Progenitor cell of endocrine pancreas (in vitro differentiated cells): Measurements from ENCODE around the gene NCKAP5. TPM values are rescaled to one million over a fixed set of nuclear protein-coding genes. Genes with fewer than 3 reads are reported as not detected.

ENCODE experiments used
- DNase-seq: peaks from one replicate; pipeline ENCODE4 v3.0.0; 2021; ENCODE audit warnings: low spot score; ENCODE audit not compliant: unreplicated experiment
- H3K27ac Mint-ChIP-seq: 2 replicates; pipeline ENCODE4 v1.8.0; 2021; ENCODE audit warnings: mild to moderate bottlenecking, moderate library complexity, mixed read lengths
- H3K27me3 Mint-ChIP-seq: 2 replicates; pipeline ENCODE4 v1.8.0; 2021; ENCODE audit warnings: mixed read lengths
- H3K36me3 Mint-ChIP-seq: 2 replicates; pipeline ENCODE4 v1.8.0; 2022; ENCODE audit warnings: mixed read lengths; ENCODE audit not compliant: insufficient read depth
- H3K4me1 Mint-ChIP-seq: 2 replicates; pipeline ENCODE4 v1.8.0; 2021; ENCODE audit warnings: low read depth, mixed read lengths
- H3K4me3 Mint-ChIP-seq: 2 replicates; pipeline ENCODE4 v1.8.0; 2021; ENCODE audit warnings: low read depth, mild to moderate bottlenecking, moderate library complexity, mixed read lengths
- H3K9me3 Mint-ChIP-seq: 2 replicates; pipeline ENCODE4 v1.8.0; 2021; ENCODE audit warnings: low read depth, mixed read lengths
- CTCF ChIP-seq: fragments of 200-600 bp; sonication (generic); IDR thresholded peaks from one replicate; pipeline ENCODE4 v1.5.0; 2021; ENCODE audit warnings: antibody characterized with exemption, mild to moderate bottlenecking; ENCODE audit not compliant: unreplicated experiment
- total RNA-seq: library from RNA; stranded (reverse); gene quantifications from 2 replicates; pipeline ENCODE4 v1.2.1, GENCODE V29; 2021

NCKAP5 gene
- total RNA-seq, 1 donor from 2014 or later: 1.7 TPM

DNA sequence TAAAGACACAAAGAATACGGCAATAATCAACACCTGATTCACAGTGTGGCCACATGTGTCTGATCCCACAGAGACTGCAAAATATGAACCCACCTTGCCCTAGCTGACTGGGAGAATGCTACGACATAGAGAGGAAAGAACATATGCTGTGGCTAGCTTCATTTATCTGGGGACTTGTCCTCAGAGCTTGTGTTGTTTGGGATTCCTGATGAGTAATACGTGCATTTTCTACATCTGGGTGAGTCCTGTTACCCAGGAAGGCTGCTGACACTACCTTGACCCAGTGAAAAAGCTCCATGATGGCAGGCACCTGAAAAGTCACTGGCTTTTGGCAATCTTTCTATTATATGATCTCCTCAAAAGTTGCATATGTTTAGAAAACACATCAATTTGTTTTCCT, 470.6 kb downstream of the NCKAP5 start:
- no peak for TF ChIP-seq CTCF
- no peak overlapping the region for H3K27ac Mint-ChIP-seq
- no peak overlapping the region for H3K4me3 Mint-ChIP-seq
- peaks cover 4% of the 10 kb centered on the region for H3K9me3 Mint-ChIP-seq
- H3K4me1 Mint-ChIP-seq: no peaks in the 10 kb centered on the region
- DNase-seq: no peak
- H3K36me3 Mint-ChIP-seq: no peaks in the 10 kb centered on the region
- H3K27me3 Mint-ChIP-seq: no peaks in the 10 kb centered on the region

- no peaks in the 10 kb centered on the region for H3K36me3 Mint-ChIP-seq
- no peak overlapping the region for H3K27ac Mint-ChIP-seq
- no peak for TF ChIP-seq CTCF
- H3K4me3 Mint-ChIP-seq: no peak overlapping the region
- no peaks in the 10 kb centered on the region for H3K27me3 Mint-ChIP-seq
- peaks cover 4% of the 10 kb centered on the region for H3K9me3 Mint-ChIP-seq
- H3K4me1 Mint-ChIP-seq: no peaks in the 10 kb centered on the region
- DNase-seq: no peak
These were observed 475.7 kb downstream of the NCKAP5 start for GRCh38 chr2:133092571-133092970.

- H3K36me3 Mint-ChIP-seq: no peaks in the 10 kb centered on the region
- TF ChIP-seq CTCF: no peak
These were observed 477.9 kb downstream of the NCKAP5 start for GRCh38 chr2:133090358-133090757.

DNA sequence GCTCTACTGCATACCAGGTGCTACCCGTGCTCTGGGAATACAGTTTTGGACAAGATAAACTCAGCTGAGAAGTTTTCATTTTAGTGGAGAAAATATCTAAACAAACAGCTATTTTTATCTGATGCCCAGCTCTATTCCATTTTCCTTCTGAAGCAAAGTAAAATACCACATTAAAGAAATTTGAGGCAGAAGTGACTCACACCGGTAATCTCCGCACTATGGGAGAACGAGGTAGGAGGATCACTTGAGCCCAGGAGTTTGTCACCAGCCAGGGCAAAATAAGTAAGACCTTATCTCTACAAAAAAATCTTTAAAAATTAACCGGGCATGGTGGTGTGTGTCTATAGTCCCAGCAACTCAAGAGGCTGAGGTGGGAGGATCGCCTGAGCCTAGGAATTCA, 482.1 kb downstream of the NCKAP5 start:
- Mint-ChIP-seq H3K4me3 (no peak overlapping the region), H3K9me3 (peaks cover 4% of the 10 kb centered on the region), H3K36me3 (no peaks in the 10 kb centered on the region), H3K4me1 (no peaks in the 10 kb centered on the region), H3K27ac (no peak overlapping the region), H3K27me3 (no peaks in the 10 kb centered on the region)
- no peak for DNase-seq
- TF ChIP-seq CTCF: no peak

More at GRCh38 chr2:133090358-133090757, 477.9 kb downstream of the NCKAP5 start:
- H3K4me3 Mint-ChIP-seq: no peak overlapping the region
- peaks cover 4% of the 10 kb centered on the region for H3K9me3 Mint-ChIP-seq
- no peak for DNase-seq
- H3K27me3 Mint-ChIP-seq: no peaks in the 10 kb centered on the region
- H3K27ac Mint-ChIP-seq: peak overlapping the region; percentile 51
- no peaks in the 10 kb centered on the region for H3K4me1 Mint-ChIP-seq

DNA sequence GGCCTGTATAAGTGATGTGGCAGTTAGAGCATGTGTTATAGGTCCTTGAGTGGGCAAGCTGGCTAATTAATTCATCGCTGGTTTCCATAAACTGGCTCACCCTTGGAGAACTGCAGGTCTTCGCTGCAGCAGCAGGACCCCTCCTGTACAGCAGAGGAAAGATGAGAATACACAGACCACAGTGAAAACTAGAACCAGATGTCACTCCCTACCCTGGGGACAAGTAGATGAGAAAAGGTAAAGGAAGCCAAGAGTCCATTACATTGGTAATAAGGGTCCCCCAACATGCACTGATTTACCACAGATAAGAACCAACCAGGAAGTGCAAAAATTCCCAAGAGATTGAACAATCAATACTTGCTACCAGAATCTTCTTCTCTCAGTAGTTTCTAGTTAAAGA, 482.6 kb downstream of the NCKAP5 start:
- H3K4me3 Mint-ChIP-seq: no peak overlapping the region
- peaks cover under 1% of the 10 kb centered on the region for H3K4me1 Mint-ChIP-seq
- no peaks in the 10 kb centered on the region for H3K9me3 Mint-ChIP-seq
- H3K27ac Mint-ChIP-seq: no peak overlapping the region
- no peak for TF ChIP-seq CTCF
- DNase-seq: no peak
- H3K27me3 Mint-ChIP-seq: no peaks in the 10 kb centered on the region
- H3K36me3 Mint-ChIP-seq: no peaks in the 10 kb centered on the region
